Stimulated activated CD8-positive, alpha-beta memory T cell treated with anti-CD3 and anti-CD28 coated beads, Interleukin-4, amount 100 ng/mL, for 24 hours (primary cell): ENCODE data around the gene BCAT1.
"Not testable (repeated sequence)": the region's sequence is repeated elsewhere in the genome, so short reads cannot be mapped to it uniquely, and the experiment has no call there.

Experiments used
- DNase-seq: peaks from one replicate; pipeline ENCODE4 v3.0.0-alpha.2; 2020; ENCODE audit warnings: low read depth

BCAT1 gene

DNA sequence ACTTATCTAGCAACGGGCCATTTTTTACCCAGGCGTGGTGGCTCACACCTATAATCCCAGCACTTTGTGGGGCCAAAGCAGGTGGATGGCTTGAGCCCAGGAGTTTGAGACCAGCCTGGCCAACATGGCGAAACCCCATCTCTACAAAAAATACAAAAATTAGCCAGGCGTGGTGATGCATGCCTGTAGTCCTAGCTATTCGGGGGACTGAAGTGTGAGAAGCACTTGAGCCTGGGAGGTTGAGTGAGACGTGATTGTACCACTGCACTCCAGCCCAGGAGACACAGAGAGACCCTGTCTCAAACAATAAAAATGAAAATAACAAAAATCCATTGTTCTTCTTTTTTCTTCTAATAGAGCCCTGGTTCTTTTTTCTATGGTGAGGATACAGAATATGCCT lies 7.5 kb upstream of the BCAT1 start:
- not testable (repeated sequence) for DNase-seq

DNA sequence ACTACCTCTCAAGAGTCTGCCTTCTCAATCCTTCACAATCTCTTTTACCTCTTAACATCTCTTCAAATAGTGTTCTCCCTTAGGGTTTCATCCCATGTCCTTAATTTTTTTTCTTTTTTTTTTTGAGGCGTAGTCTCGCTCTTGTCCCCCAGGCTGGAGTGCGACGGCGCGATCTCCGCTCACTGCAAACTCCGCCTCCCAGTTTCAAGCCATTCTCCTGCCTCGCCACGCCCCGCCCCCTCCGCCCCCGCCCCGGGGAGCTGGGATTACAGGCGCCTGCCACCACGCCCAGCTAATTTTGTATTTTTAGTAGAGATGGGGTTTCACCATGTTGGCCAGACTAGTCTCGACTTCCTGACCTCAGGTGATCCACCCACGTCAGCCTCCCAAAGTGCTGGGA lies 7.0 kb upstream of the BCAT1 start:
- no peak for DNase-seq

- DNase-seq = no peak
These were observed 6.5 kb upstream of the BCAT1 start for GRCh38 chr12:24955389-24955788.

- DNase-seq = no peak
These were observed 5.4 kb upstream of the BCAT1 start for GRCh38 chr12:24954261-24954660.

DNA sequence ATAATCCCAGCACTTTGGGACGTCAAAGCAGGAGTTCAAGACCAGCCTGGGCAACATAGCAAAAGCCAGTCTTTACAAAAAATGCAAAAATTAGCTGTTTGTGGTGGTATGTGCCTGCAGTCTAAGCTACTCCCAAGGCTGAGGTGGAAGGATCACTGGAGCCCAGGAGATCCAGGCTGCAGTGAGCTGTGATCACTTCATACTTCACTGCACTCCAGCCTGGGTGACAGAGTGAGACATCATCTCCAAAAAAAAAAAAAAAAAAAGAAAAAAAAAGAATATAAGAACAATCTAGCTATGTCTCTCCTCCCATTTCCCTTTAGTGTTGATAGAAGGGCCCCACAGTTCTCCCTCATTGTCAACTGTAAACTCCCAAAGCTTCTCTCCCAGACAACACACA lies 3.5 kb upstream of the BCAT1 start:
- no peak for DNase-seq

DNA sequence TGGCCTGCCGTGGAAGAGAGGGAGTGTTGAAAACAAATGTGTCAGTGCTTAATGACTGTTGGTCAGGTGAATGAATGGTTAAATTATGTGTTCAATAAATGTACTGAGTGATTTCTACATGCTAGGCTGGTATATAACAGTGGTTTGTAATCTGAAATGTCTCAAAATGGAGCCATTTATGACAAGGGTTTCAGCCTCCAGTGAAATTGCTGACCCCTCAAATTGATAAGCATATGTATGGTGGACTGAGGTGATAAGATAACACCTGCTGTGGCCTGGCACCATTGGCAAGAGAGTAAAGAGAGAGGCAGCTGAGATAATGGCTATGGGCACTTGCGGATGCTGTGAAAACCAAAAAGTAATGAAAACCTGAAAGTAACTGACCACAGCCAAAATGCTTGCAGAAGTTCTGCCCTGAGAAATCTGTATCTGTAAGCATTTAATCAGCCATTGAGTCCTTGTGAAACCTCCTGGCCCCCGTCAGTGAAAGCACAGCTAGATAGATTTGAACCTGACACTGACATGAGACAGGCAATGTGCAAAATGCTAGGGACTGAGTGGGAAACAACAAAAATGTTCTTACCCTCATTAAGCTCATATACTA lies 1.4 kb upstream of the BCAT1 start:
- no peak for DNase-seq

DNA sequence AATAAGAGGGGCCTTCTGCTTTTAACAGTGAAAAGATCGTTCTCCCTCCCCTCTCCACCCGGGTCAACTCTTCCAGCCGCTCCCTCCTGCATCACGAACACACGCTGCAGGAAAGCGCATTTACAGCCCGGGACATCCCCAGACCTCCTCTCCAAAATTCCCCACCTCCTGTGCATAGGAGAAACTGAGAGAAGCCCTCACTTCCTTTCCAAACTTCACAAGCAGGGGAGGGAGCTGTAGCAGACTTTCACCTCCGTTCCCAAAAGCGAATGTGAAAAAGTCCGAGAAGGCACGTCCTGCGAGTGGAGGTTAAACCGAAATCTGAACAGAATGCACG lies 513 bp downstream of the BCAT1 start:
- no peak for DNase-seq

- DNase-seq = no peak
These were observed 1.1 kb downstream of the BCAT1 start for GRCh38 chr12:24947541-24948419.

DNA sequence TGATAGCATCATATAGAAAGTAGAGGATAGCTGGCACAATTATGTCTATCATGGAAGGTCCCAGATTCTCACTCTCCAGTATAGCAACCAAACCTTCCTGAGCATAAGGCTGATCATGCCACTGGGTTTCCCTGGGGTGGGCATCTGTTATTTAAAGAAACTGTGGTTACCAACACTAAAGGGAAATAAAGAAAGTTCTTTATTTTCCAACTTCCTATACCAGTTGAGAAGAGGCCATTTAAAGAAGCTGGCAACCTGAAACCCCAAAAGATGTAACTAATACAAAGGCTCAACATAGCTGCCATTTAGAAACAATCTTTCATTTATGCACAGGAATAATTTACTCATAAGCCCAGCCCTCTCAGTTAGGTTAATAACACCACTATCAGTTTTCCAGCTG lies 3.1 kb downstream of the BCAT1 start:
- no peak for DNase-seq

- DNase-seq = no peak
These were observed 3.9 kb downstream of the BCAT1 start for GRCh38 chr12:24945039-24945438.

GRCh38 chr12:24944601-24944975 lies 4.3 kb downstream of the BCAT1 start:
- DNase-seq = no peak

DNA sequence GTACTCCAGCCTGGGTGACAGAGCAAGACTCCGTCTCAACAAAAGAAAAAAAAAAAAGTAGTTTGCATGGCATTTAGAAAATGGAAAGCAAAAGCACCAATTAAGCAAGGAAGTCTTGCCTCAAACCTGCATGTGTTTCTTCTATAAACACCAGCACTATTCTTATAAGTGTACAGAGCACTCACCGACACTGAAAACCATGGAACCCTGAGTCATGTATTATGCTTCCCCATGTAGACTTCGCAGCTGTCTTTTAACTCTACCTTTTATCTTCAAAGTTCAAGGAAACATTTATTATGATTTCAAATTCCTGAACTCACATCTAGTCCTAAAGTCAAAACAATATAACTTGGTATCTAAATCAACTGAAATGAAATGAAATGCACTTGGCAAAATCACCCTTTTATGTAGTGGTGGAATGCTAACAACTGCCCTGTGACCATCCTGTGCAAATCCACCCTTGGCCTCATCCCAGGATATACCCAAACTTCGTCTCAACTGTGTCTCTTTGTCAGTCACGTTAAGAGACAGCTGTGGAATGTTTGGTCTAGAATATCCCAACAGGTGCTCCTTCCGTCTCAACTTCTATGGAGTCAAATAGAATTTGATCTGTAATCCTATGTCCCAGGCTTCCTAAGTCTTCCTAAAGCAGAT lies 4.8 kb downstream of the BCAT1 start:
- no peak for DNase-seq

GRCh38 chr12:24940157-24940556 lies 8.7 kb downstream of the BCAT1 start:
- DNase-seq = no peak

DNA sequence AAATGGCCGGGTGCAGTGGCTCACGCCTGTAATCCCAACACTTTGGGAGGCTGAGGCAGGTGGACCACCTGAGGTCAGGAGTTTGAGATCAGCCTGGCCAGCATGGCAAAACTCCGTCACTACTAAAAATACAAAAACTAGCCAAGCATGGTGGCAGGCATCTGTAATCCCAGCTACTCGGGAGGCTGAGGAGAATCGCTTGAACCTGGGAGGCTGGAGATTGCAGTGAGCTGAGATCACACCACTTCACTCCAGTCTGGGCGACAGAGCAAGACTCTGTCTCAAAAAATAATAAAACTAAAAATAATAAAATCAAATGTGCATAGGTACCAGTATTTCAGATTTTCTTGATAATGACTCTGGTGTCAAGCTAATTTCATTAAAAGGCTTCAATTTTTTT lies 9.3 kb downstream of the BCAT1 start:
- DNase-seq = not testable (repeated sequence)

- DNase-seq = no peak
These were observed 10.6 kb downstream of the BCAT1 start for GRCh38 chr12:24938341-24938740.

DNA sequence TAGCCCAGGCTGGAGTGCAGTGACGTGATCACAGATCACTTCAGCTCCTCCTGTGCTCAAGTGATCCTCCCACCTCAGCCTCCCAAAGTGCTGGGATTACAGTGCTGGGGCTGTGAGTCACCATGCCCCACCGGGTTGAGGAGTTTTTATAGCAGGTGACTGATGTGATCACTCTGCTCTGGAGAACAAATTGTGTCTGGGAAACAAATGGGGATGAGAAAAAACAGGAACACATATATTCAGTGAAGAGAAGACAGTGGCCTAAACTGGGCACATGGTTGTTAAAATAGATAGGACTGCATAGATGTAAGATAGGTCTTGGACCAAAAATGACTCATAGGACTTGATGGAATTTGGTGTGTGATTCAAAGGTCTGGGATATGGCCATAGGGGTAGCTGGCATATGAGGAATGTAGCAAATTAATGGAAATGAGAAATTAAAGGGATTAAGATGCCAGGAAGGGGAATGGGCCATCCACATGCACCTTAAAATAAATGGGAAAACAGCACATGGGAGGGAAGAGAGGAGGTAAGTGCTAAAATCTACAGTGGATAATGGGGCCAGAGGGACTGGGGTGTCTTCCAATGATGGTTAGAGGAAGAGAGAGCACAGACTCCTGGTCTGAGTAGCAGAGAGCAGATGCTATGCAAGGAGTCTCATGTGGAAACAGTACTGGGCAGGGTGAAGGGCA lies 11.2 kb downstream of the BCAT1 start:
- no peak for DNase-seq

- DNase-seq = no peak
These were observed 15.1 kb downstream of the BCAT1 start for GRCh38 chr12:24933694-24934407.

DNA sequence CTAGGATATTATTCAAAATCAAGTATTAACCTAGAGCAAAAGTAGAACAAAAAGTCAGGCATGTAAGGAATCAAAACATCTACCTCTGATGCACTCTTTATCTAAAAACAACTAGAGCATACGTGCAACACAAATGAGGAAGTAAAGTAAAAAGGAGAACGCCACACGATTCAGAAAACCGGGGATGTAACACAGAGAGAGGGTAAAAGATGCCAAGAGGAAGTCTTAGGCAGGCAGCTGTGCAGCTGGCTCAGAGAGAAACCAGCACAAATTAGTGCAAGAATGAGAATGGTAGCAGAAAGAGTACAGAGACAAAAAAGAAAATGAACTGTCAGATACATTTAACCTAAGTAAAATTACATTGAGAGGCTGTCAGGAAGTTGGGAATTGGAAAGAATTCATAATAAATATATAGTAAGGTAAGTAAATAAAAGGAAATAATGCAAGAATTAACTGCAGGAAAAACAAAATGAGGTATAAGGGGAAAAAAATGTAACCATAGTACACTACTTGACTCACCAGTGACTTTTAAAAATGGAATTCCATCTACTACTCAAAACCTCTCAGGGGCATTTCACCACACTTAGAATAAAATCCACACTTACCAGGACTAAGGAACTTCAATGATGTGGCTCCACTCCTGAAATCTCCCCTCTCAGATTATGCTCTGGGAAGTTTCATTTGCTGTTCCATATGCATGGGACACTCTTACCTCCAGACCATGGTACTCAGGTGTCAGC lies 17.1 kb downstream of the BCAT1 start:
- DNase-seq = no peak

DNA sequence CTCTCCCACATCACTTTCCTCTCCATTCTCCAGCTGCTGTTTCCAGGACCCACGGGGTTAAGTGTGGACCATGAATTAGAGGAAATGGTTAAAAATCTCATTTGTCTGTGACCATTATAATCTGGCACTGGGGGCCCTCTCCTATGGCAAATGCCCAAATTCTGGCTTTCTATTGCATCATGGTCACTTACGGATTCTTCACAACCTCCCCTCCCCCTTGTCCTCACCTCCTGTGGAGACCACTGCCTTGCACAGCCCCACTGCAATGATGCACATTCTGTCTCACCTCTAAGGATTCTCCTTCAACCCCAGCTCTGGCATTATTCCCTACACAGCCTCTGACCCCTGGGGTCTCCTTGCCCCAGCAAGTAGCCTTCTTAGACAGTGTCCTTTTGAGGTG lies 18.9 kb downstream of the BCAT1 start:
- DNase-seq = no peak

DNA sequence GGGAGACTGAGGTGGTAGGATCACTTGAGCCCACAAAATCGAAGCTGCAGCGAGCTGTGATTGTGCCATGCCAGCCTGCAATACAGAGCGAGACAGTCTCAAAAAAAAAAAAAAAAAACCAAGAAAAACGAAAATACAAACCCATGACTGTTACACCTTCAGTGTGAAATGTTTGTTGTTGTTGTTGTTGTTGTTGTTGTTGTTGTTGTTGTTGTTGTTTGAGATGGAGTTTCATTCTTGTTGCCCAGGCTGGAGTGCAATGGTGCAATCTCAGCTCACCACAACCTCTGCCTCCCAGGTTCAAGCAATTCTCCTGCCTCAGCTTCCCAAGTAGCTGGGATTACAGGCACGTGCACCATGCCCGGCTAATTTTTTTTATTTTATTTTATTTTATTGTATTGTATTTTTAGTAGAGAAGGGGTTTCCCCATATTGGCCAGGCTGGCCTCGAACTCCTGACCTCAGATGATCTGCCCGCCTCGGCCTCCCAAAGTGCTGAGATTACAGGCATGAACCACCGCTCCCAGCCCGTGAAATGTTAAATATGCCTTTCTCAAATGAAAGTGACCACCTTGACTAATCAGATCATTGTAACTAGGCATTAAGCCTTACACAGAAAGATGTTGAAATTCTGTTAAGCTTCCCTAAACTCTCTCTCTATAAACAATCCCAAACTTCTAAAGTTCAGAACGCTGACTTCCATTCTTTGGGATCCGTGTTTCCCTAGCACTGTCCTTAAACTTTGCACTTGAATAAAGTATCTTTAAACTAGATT lies 20.2 kb downstream of the BCAT1 start:
- DNase-seq = not testable (repeated sequence)

GRCh38 chr12:24928131-24928530 lies 20.8 kb downstream of the BCAT1 start:
- no peak for DNase-seq
